GM19240 (cell line): ENCODE data around the gene ANKRD30BL.
"Not testable (repeated sequence)": the region's sequence is repeated elsewhere in the genome, so short reads cannot be mapped to it uniquely, and the experiment has no call there.

Experiments used
- DNase-seq: peaks from one replicate; pipeline ENCODE4 v3.0.0; 2011; ENCODE audit warnings: low spot score; ENCODE audit not compliant: insufficient read length

Gene ANKRD30BL, protein sequence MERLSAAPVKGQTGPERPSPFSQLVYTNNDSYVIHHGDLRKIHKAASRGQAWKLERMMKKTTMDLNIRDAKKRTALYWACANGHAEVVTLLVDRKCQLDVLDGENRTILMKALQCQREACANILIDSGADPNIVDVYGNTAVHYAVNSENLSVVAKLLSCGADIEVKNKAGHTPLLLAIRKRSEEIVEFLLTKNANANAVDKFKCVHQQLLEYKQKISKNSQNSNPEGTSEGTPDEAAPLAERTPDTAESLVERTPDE

DNA sequence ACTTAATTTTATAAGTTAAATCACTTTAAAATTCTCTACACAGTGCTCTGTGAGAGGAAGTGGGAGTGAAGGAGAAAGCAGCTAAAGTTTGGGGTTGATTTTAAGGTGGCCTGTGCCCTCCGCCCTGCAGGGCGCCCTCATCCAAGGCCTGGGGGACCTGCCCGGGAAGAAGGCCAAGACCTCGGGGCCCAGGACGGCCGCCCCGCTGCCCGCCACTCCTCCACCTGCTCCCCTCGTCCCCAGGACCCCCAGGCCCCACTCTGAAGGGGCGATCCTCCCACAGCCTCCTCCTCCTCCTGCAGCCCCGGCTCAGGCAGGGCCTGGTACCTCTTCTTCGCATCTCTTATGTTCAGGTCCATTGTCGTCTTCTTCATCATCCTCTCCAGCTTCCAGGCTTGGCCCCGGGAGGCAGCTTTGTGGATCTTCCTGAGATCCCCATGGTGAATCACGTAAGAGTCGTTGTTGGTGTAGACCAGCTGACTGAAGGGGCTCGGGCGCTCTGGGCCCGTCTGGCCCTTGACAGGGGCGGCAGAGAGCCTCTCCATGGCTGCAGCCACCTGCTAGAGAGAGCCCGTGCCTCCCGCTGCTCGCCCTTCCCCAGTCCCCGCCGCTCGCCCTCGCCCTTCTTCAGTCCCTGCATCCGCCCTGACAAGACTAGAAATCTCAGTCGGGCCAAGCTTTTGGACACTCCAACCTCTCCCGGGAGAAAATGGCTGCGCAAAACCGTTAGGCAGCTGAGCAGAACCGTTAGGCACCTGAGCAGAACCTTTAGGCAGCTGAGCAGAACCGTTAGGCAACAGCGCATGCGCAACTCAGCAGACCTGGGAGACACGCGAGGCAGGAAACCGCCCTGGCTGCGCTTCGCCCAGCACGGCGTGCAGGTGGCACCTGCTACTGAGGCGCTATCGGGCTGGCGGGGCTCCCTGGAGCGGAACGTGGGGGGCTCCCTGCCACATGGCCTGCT is at the start of gene ANKRD30BL:
Gene ANKRD30BL, minus strand, starts transcription at position 792 of the 964 bp plus-strand sequence. Its CDS starts 247 bp downstream, at position 545.
- DNase-seq, result not testable (repeated sequence)

DNA sequence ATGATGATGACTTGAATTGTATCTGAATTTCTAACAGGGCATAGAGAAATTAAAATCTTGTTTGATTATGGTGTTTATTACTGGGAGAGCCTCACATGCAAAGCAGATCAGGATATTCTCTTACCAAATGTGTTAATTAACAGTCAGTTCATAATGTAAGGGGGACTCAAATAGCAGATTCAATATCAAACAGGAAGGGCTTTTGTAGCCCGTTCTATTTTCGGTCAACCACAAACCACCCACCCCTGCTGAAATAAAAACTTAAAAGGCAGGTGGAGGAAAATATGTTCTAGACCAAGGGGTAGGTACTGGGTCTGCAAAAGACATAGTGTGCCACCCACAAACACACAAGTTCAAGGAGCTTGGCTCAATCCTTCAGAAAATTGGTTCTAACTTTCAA is 41.1 kb upstream of the ANKRD30BL start:
- not testable (repeated sequence) for DNase-seq

DNA sequence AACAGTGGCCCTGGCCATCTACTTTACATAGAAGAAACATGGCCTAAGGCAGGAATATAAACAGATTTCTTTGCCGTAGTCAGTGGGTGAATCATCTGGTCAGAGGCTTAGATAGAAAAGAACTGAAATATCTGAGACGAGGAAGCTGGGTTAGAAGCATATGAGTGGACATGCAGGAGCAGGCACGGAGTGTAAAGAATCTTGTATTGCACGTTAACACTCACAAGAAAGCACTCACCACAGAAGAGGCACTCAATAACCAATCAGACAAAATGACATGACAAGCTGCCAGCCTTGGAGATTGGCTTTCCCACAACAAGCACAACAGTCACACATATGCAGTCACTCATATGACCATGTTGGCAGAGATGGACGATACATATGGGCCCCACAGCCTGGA is 31.1 kb upstream of the ANKRD30BL start:
- DNase-seq, result not testable (repeated sequence)

DNA sequence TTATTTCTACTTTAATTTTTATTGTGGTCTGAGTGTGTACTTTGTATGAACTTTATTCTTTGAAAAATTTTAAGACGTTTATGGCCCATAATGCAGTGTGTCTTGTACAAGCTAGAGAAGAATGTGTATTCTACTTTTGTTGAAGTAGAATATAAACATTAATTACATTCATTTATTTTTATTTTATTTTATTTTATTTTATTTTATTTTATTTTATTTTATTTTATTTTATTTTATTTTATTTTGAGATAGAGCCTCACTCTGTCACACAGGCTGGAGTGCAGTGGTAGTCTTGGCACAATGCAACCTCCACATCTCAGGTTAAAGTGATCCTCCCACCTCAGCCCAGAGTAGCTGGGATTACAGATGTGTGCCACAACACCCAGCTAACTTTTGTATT is 5.3 kb upstream of the ANKRD30BL start:
- DNase-seq, result not testable (repeated sequence)

DNA sequence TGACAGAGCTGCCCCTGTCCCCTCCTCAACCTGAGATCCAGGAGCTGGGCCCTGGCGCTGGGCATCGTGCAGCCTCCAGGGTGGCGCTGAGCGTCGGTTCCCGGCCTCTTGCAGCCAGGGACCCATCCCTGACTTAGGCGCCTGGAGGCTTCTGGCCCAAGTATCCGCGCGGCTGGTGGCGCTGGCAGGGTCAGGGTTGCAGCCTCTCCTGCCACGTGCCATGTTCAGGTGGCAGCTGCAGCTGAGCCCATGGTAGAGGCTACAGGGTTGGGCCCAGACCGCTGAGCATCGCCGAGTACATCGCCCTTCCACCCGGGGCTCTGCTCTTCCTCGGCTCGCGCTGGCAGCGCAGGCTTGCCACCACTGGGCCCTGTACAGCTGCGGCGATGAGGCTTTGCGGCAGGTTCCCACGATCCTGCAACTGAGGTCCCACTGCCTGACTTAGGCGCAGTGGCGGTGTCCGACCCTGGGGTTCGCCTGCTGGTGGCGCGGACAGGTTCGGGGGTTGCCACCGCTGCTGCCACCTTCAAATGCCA is 441 bp upstream of the ANKRD30BL start:
- DNase-seq, result not testable (repeated sequence)

DNA sequence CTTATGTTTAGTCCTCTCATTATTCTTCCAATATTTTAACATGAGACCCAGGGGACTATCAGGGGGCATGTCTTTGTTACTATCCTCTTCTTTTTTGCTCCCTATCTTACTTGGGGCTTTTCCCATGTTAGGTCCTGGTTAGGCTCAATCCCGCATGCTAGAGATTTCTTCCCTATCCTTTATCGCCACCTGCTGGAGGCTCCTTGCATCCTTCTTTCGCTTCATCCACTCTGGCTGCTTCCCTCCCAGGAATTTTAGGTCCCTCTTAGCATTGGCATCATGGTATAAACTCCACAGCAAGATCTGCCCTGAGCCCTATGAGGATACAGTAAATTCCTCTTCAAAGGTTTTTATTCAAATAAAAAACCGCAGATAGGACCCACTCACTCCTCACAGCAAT is 15.0 kb downstream of the ANKRD30BL start:
- not testable (repeated sequence) for DNase-seq
